ENCODE data around the gene TBC1D30. TPM values are rescaled to one million over a fixed set of nuclear protein-coding genes. Genes with fewer than 3 reads are reported as not detected.

The TBC1D30 gene
- total RNA-seq, 3 donors from 2014 or later (not counting 1 experiment from before 2014, with no cell fraction given): 2.8 to 5.8 (median 4.7) TPM

- Histone ChIP-seq H3K4me3 (ENCODE audit: low read length) (no peak overlapping the region), H3K27me3 (ENCODE audit: control insufficient read depth, insufficient read depth, low read length) (no peaks in the 10 kb centered on the region), H3K27ac (ENCODE audit: low read length) (no peak overlapping the region), H3K36me3 (ENCODE audit: control insufficient read depth, insufficient read depth, low read length) (no peaks in the 10 kb centered on the region), H3K9me3 (ENCODE audit: control insufficient read depth, insufficient read depth, low read length) (no peaks in the 10 kb centered on the region), H3K4me1 (ENCODE audit: control insufficient read depth, insufficient read depth, low read length) (no peaks in the 10 kb centered on the region)
- Mint-ChIP-seq H3K4me1 (no peaks in the 10 kb centered on the region), H3K27ac (no peak overlapping the region), H3K4me3 (no peak overlapping the region), H3K27me3 (ENCODE audit: low read depth in 2 of 2) (peaks cover 7 to 11% of the 10 kb centered on the region in 2 donors), H3K9me3 (no peaks in the 10 kb centered on the region), H3K36me3 (no peaks in the 10 kb centered on the region)
- intact Hi-C loops (cut with micrococcal nuclease): no loop called here
- TF ChIP-seq CTCF (IDR thresholded peaks at IDR 0.05): no peak
- no peak for DNase-seq
- WGBS (ENCODE audit: insufficient coverage): 80% methylated on average over 2 of the region's 3 CpGs
- ATAC-seq: no peak
These were observed 60.3 kb downstream of the TBC1D30 start for GRCh38 chr12:64884728-64885127.

GRCh38 chr12:64889434-64890216, 65.2 kb downstream of the TBC1D30 start:
- H3K4me3 ChIP-seq (ENCODE audit: low read length): no peak overlapping the region
- Mint-ChIP-seq H3K4me3 (no peak overlapping the region), H3K27me3 (ENCODE audit: low read depth in 2 of 2) (peaks cover 18 to 21% of the 10 kb centered on the region in 2 donors), H3K4me1 (peaks cover 5% of the 10 kb centered on the region in 2 donors), H3K27ac (no peak overlapping the region), H3K9me3 (no peaks in the 10 kb centered on the region), H3K36me3 (no peaks in the 10 kb centered on the region)
- no peaks in the 10 kb centered on the region for H3K9me3 ChIP-seq (ENCODE audit: control insufficient read depth, insufficient read depth, low read length)
- H3K27me3 ChIP-seq (ENCODE audit: control insufficient read depth, insufficient read depth, low read length): peaks cover 2% of the 10 kb centered on the region
- WGBS (ENCODE audit: insufficient coverage): 76% methylated on average over 11 of the region's 11 CpGs
- ATAC-seq: peak in 1 of 3 donors; percentile 41
- no peak for DNase-seq
- H3K4me1 ChIP-seq (ENCODE audit: control insufficient read depth, insufficient read depth, low read length): no peaks in the 10 kb centered on the region
- H3K36me3 ChIP-seq (ENCODE audit: control insufficient read depth, insufficient read depth, low read length): no peaks in the 10 kb centered on the region
- intact Hi-C loops (cut with micrococcal nuclease): loop anchor here (5.0 kb wide), 1 partner anchor 1198 kb away; no protein-coding TSS in a partner anchor
- TF ChIP-seq CTCF (IDR thresholded peaks at IDR 0.05): no peak
- H3K27ac ChIP-seq (ENCODE audit: low read length): no peak overlapping the region

GRCh38 chr12:64890873-64891468, 66.5 kb downstream of the TBC1D30 start:
- Histone ChIP-seq H3K9me3 (ENCODE audit: control insufficient read depth, insufficient read depth, low read length) (no peaks in the 10 kb centered on the region), H3K27ac (ENCODE audit: low read length) (no peak overlapping the region), H3K4me1 (ENCODE audit: control insufficient read depth, insufficient read depth, low read length) (no peaks in the 10 kb centered on the region), H3K36me3 (ENCODE audit: control insufficient read depth, insufficient read depth, low read length) (no peaks in the 10 kb centered on the region), H3K4me3 (ENCODE audit: low read length) (no peak overlapping the region), H3K27me3 (ENCODE audit: control insufficient read depth, insufficient read depth, low read length) (peaks cover 4% of the 10 kb centered on the region)
- ATAC-seq: peak; percentile 52 to 74 (median 71)
- WGBS (ENCODE audit: insufficient coverage): 68% methylated on average over 3 of the region's 6 CpGs
- H3K4me1 Mint-ChIP-seq: peaks cover 5% of the 10 kb centered on the region in 2 donors
- H3K27ac Mint-ChIP-seq: no peak overlapping the region
- DNase-seq: peak in 1 of 2 donors; percentile 77
- TF ChIP-seq CTCF (IDR thresholded peaks at IDR 0.05): peak; percentile 89
- intact Hi-C loops (cut with micrococcal nuclease): loop anchor here (1.0 to 5.0 kb wide), 3 partner anchors 341 to 1216 kb away; no protein-coding TSS in a partner anchor
- H3K4me3 Mint-ChIP-seq: no peak overlapping the region
- peaks cover 15 to 21% of the 10 kb centered on the region in 2 donors for H3K27me3 Mint-ChIP-seq (ENCODE audit: low read depth in 2 of 2)
- no peaks in the 10 kb centered on the region for H3K9me3 Mint-ChIP-seq
- H3K36me3 Mint-ChIP-seq: no peaks in the 10 kb centered on the region
